GM20000 (cell line): ENCODE results near the gene AR.

ENCODE experiments used
- DNase-seq: peaks from one replicate; pipeline ENCODE4 v3.0.0; 2012; ENCODE audit warnings: low spot score
- TF ChIP-seq, protein P1 (sequence below): IDR thresholded peaks from 2 replicates; pipeline ENCODE4 v1.5.1; 2012; ENCODE audit warnings: mild to moderate bottlenecking, control low read depth; ENCODE audit errors: extremely low read depth, missing control alignments

Gene AR

DNA sequence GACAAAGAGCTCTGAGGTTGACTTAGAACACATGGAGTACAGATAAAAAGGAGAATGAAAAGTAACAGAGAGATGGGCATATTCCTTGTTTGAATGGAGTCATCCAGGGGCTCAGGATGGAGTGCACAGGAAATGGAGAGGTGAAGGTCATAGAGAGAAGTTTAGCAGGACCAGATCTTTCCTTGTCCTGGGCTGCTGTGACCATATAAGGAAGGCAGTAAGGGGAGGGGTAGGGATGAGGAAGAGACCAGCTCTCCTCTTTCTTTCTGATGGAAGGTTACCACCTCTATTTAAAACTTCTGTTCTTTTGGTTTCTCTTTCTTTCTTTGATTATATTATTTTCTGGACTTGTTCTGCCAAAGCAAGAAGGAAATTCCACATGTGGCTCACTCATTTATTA is 27.0 kb downstream of the AR start:
- TF ChIP-seq, protein P1, sequence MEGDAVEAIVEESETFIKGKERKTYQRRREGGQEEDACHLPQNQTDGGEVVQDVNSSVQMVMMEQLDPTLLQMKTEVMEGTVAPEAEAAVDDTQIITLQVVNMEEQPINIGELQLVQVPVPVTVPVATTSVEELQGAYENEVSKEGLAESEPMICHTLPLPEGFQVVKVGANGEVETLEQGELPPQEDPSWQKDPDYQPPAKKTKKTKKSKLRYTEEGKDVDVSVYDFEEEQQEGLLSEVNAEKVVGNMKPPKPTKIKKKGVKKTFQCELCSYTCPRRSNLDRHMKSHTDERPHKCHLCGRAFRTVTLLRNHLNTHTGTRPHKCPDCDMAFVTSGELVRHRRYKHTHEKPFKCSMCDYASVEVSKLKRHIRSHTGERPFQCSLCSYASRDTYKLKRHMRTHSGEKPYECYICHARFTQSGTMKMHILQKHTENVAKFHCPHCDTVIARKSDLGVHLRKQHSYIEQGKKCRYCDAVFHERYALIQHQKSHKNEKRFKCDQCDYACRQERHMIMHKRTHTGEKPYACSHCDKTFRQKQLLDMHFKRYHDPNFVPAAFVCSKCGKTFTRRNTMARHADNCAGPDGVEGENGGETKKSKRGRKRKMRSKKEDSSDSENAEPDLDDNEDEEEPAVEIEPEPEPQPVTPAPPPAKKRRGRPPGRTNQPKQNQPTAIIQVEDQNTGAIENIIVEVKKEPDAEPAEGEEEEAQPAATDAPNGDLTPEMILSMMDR, result no peak
- no peak for DNase-seq

DNA sequence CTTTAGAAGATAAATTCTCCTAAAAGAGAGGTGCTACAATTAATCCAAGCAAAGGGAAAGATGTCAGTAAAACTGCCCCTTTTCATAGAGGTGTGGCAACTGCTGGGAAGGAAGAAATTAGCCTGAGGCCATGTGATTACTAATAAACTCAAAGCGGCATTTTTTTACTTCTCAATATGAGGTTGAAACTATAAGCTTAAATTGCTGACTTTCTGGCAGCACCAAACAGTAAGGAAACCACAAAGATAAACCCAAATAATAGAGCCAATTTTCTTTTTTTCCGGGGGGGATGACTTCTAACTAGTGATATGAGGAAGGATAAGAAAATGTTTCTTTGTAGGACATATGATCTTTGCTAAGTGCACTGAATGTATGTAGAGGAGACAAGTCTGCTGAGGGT is 30.9 kb downstream of the AR start:
- TF ChIP-seq, protein P1, result no peak
- no peak for DNase-seq

DNA sequence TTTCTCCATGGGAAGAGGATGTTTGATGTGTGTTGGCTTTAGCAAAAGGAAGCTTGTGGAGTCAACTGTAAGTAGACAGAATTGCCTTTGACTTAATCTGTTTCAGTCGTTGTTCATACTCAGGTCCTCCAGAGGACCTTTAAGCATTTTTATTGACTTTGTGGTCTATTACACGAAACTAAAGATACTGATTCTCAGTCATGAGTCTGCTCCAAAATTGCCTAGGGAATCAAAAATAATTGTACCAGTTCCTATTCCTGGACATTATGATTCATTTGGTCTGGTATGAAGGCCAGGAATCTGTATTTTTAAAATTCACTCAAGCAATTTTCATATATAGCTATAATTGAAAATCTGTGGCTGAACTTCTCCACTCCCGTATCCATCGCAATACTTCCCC is 38.6 kb downstream of the AR start:
- TF ChIP-seq, protein P1, result no peak
- DNase-seq, result no peak

DNA sequence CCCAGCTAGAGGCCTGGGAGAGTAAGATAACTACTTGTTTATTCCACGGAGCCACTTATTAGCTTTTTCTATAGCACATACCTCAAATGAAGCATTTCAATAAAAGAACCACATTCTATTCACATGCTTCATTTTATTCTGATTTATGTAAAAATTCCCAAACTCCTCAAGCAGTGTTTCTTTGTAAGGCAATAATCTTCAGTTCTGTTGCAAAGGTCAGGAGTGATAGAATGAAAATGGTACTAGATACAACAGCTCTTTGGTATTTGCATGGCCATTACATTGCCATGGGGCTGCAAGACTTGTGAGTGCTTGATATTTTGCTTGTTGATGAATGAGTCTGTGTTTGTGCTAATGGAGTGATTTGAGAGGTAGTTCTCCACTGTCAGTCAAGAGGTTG is 39.4 kb downstream of the AR start:
- TF ChIP-seq, protein P1, result no peak
- no peak for DNase-seq

- TF ChIP-seq, protein P1, result no peak
- DNase-seq, result no peak
Measured at GRCh38 chrX:67585401-67585800, 41.6 kb downstream of the AR start.

- TF ChIP-seq, protein P1, result no peak
- DNase-seq, result no peak
Measured at GRCh38 chrX:67587946-67588624, 44.3 kb downstream of the AR start.

DNA sequence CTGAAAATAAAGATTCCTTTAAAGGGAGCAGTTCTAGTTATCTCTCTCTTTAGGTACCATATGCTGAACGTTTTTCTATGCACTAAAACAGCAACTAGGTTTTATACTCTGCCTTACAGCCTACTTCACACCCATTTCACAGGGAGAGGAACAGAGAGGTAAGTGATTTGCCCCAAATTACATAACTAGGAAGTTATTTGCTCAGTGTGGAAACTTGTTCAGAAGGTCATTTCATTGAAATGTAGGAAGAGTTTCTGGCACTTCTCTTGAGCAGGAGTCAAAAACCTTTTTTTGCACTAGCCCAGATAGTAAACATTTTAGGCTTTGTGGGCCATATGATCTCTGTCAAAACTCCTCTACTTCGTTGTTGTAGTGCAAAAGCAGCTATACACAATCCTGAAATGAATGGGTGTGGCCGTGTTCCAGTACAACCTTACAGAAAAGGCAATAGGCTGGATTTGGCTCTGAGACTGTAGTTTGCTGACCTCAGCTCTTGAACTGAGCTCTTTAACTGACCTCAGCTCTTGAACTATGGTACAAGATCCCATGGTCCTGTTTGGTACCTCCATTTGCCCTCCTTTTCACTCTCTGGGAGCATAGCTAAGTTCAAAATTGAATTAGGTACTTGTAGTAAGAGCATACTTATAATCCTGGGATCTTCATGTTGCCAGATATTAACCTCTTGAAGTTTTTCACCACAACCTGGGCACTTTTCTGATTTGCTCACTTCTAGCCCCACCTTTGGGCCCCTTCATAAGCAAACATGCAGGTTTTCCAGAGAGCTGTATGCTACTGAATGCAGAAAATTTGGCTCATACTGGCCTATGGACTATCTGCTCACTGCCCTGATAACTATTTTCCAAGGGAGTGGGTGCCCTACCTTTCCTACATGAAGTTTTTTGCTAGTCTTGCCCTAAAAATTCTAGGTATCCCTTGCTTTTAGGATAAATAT is 53.3 kb downstream of the AR start:
- no peak for DNase-seq
- TF ChIP-seq, protein P1, result no peak
